Prostate gland (tissue), 2 donors: ENCODE results near the gene CACNA1F.

ENCODE experiments used
- CTCF ChIP-seq, 4 experiments: fragments of 200-600 bp in 2 of 4; fragments of 450-650 bp in 2 of 4; sonication (generic) in 2 of 4; IDR thresholded peaks; 1 replicate in 3 of 4; 2 replicates in 1 of 4; pipeline ENCODE4 v1.5.1; 2016 to 2019; ENCODE audit warnings: antibody characterized with exemption in 4 of 4, mild to moderate bottlenecking in 2 of 4, moderate library complexity in 2 of 4
- POLR2A ChIP-seq: fragments of 450-650 bp; IDR thresholded peaks from one replicate; pipeline ENCODE4 v1.6.1; 2016; ENCODE audit warnings: antibody characterized with exemption, mild to moderate bottlenecking
- POLR2AphosphoS5 ChIP-seq: sonication (generic); formaldehyde crosslinking; IDR thresholded peaks from one replicate; pipeline ENCODE4 v1.6.1; 2017; ENCODE audit warnings: antibody characterized with exemption

- no peak for TF ChIP-seq CTCF (IDR thresholded peaks at IDR 0.05)
- no peak for TF ChIP-seq POLR2AphosphoS5
- no peak for TF ChIP-seq POLR2A
Observed at GRCh38 chrX:49160908-49161307, 72.2 kb downstream of the CACNA1F start.
